NCI-H345 treated with DMSO at 0.1 percent for 48 hours (cell line): ENCODE results near the gene TGIF1.
"Not testable (repeated sequence)": the region's sequence is repeated elsewhere in the genome, so short reads cannot be mapped to it uniquely, and the experiment has no call there.

Experiments used
- DNase-seq: peaks from one replicate; lab custom pipeline; 2025; ENCODE audit not compliant: unreplicated experiment; lab: John Stamatoyannopoulos, UW

The TGIF1 gene

DNA sequence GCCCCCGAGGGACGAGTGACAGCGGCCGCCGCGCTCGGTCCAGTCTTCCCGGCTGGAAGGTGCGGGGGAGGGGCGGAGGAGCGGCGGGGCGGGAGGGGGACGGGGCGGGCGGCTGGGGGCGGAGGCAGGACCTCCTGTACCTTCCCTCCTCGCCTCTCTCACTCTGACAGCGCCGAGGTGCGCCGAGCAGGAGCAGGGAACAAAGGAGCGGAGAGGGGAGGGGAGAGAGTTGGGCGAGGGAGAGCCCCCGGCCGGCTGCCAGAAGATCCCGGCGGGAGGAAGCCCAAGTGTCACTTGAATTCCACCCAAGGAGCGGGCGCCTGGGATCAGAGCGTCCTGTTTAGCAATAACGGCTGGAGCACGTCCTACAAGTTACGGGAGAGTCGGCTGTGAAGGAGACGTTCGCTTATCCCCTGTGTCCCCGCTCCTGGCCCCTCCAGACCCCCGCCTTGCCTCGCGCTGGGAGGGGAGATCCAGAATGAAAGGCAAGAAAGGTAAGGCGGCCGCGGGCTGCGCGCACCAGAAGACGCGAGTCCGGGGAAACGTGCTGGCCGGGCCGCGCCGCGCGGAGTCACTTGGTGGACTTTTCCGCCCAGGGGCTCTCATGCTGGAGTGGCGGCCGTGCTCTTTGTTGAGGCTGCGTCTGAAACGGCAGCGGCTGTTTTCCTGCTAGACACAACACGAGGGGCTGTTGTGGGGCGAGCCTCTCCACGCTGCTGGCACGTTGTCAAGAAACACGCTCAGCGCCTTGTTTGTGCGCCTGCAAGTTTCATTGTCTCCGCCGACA lies at the start of gene TGIF1:
TGIF1 (plus strand) TSS at position 161 of the 787 bp plus-strand sequence; CDS start at position 479, 318 bp downstream.
- peak; percentile 49 for DNase-seq

DNA sequence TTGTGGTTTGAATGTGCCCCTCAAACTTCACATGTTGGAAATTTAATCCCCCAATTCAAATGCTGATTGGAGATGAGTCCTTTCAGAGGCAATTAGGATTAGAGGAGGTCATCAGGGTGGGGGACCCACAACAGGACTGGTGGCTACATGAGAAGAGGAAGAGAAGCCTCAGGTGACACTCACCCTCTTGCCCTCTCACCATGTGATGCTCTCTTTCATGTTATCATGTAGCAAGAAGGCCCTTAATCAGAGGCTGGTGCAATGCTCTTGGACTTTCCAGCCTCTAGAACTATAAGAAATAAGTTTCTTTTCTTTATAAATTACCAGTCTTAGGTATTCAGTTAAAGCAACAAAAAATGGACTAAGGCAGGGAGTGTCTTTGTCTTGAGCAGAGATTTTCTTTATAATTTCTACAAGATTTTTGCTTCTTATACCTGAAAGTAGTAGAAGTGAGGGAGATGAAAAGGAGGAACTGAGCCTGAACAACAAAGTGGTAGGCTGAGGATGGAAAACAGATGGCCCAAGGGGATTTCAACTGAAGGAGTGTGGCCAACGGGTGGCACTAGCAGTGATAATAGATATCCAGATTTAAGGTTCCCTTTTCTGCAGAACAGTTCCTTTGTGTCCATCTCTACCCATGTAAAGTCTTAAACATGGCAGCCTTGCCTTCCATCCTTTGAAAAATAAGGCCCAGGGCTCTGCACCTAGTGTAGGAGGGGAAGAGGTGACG lies 49.2 kb upstream of the TGIF1 start:
- no peak for DNase-seq

- no peak for DNase-seq
Observed at GRCh38 chr18:3401669-3402620, 48.0 kb upstream of the TGIF1 start.

- no peak for DNase-seq
Observed at GRCh38 chr18:3402982-3403451, 47.0 kb upstream of the TGIF1 start.

DNA sequence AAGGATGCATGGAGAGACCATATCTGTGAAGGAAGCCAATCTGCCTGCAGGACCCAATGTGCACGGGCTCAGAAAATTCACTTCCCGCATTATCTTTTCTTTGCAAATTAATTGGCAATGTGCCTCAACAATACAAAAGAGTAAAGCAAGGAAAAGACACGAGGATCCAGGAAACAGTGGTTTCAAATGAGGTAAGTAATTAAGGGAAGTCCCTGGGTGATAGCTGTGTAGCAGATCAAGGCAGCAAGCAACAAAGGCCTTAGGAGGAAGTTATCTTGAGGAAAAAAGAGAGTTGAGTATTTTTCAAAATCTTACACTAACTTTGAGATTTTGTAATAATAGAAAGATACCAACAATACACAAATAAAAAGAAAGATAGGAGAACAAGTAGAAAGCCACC lies 44.3 kb upstream of the TGIF1 start:
- no peak for DNase-seq

DNA sequence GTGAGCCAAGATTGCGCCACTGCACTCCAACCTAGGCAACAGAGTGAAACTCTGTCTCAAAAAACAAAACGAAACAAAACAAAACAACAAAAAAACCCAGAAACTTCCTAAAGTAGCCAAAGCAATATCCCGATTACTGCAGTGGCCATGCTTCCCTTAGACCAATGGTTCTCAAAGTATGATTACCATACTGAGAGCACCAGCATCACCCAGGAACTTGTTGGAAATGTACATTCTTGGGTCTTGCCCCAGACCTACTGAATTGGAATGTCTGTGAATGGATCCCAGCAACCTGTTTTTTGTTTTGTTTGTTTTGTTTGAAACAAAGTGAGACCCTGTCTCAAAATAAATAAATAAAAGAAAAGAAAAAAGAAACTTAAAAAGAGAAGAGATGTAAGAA lies 41.9 kb upstream of the TGIF1 start:
- DNase-seq: no peak

DNA sequence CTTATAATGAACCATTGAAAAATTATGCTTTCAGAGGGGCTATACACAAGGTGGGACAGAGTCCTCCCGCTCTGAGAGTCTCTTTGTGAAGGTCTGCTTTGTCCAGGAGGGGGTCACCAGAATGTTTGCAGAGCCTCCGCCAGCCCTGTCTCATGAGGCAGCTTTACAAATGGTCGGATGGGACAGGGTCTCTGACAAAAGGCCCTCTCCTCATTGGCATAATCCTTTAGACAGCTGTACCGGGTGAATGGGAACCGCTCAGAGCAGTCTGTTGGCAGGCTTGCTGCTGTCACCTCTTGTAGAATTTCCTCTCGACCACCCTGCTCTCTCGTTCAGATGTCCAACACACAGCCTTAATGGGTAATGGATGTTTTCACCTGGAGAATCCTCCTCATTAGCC lies 40.2 kb upstream of the TGIF1 start:
- no peak for DNase-seq

DNA sequence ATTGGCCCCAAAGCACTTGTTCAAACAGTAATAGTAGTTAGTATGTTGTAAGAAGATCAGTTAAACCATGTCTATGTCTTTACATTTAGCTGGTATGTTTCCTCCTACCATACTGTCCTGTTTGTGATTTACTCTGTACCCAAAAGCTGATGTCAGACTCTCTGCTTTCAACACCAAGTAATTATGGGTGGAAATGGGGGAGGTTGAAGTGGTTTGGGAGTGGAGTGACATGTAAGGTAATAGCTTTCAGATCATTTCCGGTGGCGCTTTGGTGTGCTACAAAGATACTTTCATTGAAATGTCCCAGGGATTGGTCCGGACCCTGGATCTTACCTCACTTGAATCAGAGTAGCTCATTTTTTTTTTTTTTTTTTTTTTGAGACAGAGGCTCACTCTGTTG lies 39.7 kb upstream of the TGIF1 start:
- no peak for DNase-seq

DNA sequence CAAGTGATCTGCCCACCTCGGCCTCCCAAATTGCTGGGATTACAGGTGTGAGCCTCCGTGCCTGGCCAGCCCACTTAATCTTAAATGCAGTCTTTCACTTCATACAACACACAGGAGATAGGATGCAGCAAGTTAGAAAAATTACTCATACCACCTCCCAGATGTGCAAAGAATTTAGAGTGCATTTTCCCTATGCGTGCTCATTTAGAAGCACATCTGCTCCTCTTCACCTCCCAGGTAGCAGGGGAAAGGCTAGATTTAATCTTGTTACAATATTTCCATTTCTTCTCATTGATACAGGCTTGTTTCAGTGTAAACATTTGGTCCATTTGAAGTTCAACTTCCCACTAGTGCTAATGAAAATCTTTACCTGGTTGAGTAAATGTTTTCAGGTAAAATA lies 39.1 kb upstream of the TGIF1 start:
- not testable (repeated sequence) for DNase-seq

- no peak for DNase-seq
Observed at GRCh38 chr18:3411327-3411726, 38.6 kb upstream of the TGIF1 start.

DNA sequence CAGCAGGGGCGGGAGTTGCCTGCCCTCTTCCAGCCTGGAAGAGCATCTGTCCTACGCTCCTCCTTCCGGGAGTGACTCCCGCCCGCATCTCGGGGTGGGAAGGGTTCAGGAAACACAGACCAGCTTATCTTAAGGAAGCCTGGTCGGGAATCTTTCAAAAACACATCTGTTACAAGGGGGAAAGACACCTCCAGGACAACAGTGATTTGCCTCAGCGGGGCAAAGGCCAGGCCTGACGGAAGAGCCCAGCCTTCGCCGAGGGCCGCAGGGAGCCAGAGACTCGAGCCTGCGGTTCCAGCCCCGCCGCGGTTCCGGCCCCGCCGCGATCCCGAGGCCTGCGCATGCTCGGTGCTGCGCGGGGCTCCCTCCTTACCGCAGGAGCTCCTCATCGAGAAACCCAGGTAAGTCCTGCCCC lies 38.1 kb upstream of the TGIF1 start:
- DNase-seq: no peak

DNA sequence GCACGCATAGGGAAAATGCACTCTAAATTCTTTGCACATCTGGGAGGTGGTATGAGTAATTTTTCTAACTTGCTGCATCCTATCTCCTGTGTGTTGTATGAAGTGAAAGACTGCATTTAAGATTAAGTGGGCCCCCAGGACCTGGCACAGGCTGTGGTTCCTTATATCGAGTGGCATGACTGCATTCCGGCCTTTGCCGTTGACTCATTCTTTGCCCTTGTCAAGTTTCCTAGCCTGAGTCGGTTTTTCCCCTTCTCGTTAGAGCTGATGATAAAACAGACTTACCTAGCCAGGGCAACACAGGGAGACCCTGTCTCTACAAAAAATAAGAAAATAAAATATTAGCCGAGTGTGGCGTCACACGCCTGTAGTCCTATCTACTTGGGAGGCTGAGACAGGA lies 37.4 kb upstream of the TGIF1 start:
- DNase-seq: not testable (repeated sequence)

- no peak for DNase-seq
Observed at GRCh38 chr18:3415110-3415509, 34.9 kb upstream of the TGIF1 start.

GRCh38 chr18:3418083-3418482 lies 31.9 kb upstream of the TGIF1 start:
- DNase-seq: no peak

GRCh38 chr18:3420919-3421279 lies 29.1 kb upstream of the TGIF1 start:
- no peak for DNase-seq

DNA sequence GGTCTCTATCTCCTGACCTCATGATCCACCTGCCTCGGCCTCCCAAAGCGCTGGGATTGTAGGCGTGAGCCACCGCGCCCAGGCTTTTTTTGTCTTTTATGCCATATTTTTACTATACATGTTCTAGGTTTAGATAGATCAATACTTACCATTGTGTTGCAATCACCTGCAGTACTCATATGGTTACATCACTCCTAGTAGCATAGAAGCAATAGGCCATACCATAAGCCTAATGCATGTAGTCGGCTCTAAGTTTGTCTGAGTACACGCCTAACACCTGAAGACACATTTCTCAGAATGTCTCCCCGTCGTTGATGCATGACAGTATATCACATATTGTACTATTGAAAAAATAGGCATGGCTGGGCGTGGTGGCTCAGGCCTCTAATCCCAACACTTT lies 27.1 kb upstream of the TGIF1 start:
- no peak for DNase-seq

GRCh38 chr18:3424280-3424890 lies 25.6 kb upstream of the TGIF1 start:
- no peak for DNase-seq

- DNase-seq: no peak
Observed at GRCh38 chr18:3425030-3425429, 24.9 kb upstream of the TGIF1 start.

- DNase-seq: no peak
Observed at GRCh38 chr18:3425446-3425845, 24.5 kb upstream of the TGIF1 start.

DNA sequence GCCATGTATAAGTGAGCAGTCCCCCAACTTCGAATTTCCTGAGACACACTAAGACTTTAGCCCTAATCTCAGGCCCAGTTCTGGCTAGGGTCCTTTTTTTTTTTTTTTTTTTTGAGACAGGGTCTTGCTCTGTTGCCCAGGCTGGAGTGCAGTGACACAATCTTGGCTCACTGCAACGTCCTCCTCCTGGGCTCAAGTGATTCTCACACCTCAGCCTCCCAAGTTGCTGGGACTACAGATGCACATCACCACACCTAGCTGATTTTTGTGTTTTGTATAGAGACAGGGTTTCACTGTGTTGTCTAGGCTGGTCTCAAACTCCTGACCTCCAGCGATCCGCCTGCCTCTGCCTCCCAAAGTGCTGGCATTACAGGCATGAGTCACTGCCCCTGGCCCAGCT lies 23.9 kb upstream of the TGIF1 start:
- no peak for DNase-seq

GRCh38 chr18:3427944-3428343 lies 22.0 kb upstream of the TGIF1 start:
- DNase-seq: no peak
